Activated naive CD8-positive, alpha-beta T cell treated with anti-CD3 and anti-CD28 coated beads, Interleukin-2, amount 10 ng/mL, durations not matched to agents 7 days and 5 days (primary cell): ENCODE measurements around the gene BHLHE23. TPM values are rescaled to one million over a fixed set of nuclear protein-coding genes. Genes with fewer than 3 reads are reported as not detected.

Experiments
- ATAC-seq: fragments of 150-1000 bp; cut with Tn5 transposase; one replicate; pipeline ENCODE4 v1.10.0; 2021; ENCODE audit warnings: low read depth, moderate library complexity
- POLR2A ChIA-PET: fragments of 350-600 bp; sonication (Branson Sonifier 250); formaldehyde crosslinking; loops from one replicate; lab custom pipeline; 2021; ENCODE audit warnings: antibody characterized with exemption; lab: Charles Lee
- DNase-seq: peaks from one replicate; pipeline ENCODE4 v3.0.0; 2021
- H3K27ac Mint-ChIP-seq: one replicate; pipeline ENCODE4 v1.8.0; 2022; ENCODE audit warnings: mild to moderate bottlenecking, mixed read lengths
- H3K27me3 Mint-ChIP-seq: one replicate; pipeline ENCODE4 v1.8.0; 2022; ENCODE audit warnings: mild to moderate bottlenecking, moderate library complexity, mixed read lengths
- H3K36me3 Mint-ChIP-seq: one replicate; pipeline ENCODE4 v1.8.0; 2021; ENCODE audit warnings: mild to moderate bottlenecking, mixed read lengths
- H3K4me1 Mint-ChIP-seq: one replicate; pipeline ENCODE4 v1.8.0; 2021; ENCODE audit warnings: mixed read lengths
- H3K4me3 Mint-ChIP-seq: one replicate; pipeline ENCODE4 v1.8.0; 2022; ENCODE audit warnings: mild to moderate bottlenecking, moderate library complexity, mixed read lengths
- H3K9me3 Mint-ChIP-seq: one replicate; pipeline ENCODE4 v1.8.0; 2021; ENCODE audit warnings: mixed read lengths
- total RNA-seq, 2 experiments: library from RNA; stranded (reverse); gene quantifications; one replicate each; pipeline ENCODE4 v1.2.3, GENCODE V29; 2021

BHLHE23 gene
- total RNA-seq, 2 experiments from 2014 or later, result not detected

- Mint-ChIP-seq H3K27ac (no peak overlapping the region), H3K27me3 (peaks cover 16% of the 10 kb centered on the region), H3K9me3 (no peaks in the 10 kb centered on the region), H3K4me1 (peaks cover 9% of the 10 kb centered on the region), H3K36me3 (no peaks in the 10 kb centered on the region), H3K4me3 (no peak overlapping the region)
- POLR2A ChIA-PET, result no interaction called here
- DNase-seq (no peak), ATAC-seq (no peak)
Observed at GRCh38 chr20:62994869-62995281, 11.9 kb downstream of the BHLHE23 start.

- DNase-seq, result no peak
- no peaks in the 10 kb centered on the region for H3K36me3 Mint-ChIP-seq
- POLR2A ChIA-PET, result no interaction called here
- no peak for ATAC-seq
- H3K27me3 Mint-ChIP-seq, result peaks cover 9% of the 10 kb centered on the region
- H3K27ac Mint-ChIP-seq, result no peak overlapping the region
- peaks cover 1% of the 10 kb centered on the region for H3K4me1 Mint-ChIP-seq
- H3K9me3 Mint-ChIP-seq, result no peaks in the 10 kb centered on the region
- no peak overlapping the region for H3K4me3 Mint-ChIP-seq
Observed at GRCh38 chr20:62993856-62994494, 12.8 kb downstream of the BHLHE23 start.

- ATAC-seq, result no peak
- POLR2A ChIA-PET, result no interaction called here
- no peak overlapping the region for H3K27ac Mint-ChIP-seq
- H3K36me3 Mint-ChIP-seq, result no peaks in the 10 kb centered on the region
- H3K4me1 Mint-ChIP-seq, result no peaks in the 10 kb centered on the region
- no peaks in the 10 kb centered on the region for H3K9me3 Mint-ChIP-seq
- H3K4me3 Mint-ChIP-seq, result no peak overlapping the region
- no peak for DNase-seq
- peaks cover 4% of the 10 kb centered on the region for H3K27me3 Mint-ChIP-seq
Observed at GRCh38 chr20:62991863-62992262, 14.9 kb downstream of the BHLHE23 start.

GRCh38 chr20:62991196-62991807, 15.5 kb downstream of the BHLHE23 start:
- no peaks in the 10 kb centered on the region for H3K4me1 Mint-ChIP-seq
- no peak overlapping the region for H3K4me3 Mint-ChIP-seq
- H3K27ac Mint-ChIP-seq, result no peak overlapping the region
- no peaks in the 10 kb centered on the region for H3K36me3 Mint-ChIP-seq
- no peak for DNase-seq
- peaks cover 5% of the 10 kb centered on the region for H3K27me3 Mint-ChIP-seq
- POLR2A ChIA-PET, result no interaction called here
- no peaks in the 10 kb centered on the region for H3K9me3 Mint-ChIP-seq
- ATAC-seq, result no peak

GRCh38 chr20:62990306-62990825, 16.4 kb downstream of the BHLHE23 start:
- no peaks in the 10 kb centered on the region for H3K4me1 Mint-ChIP-seq
- H3K9me3 Mint-ChIP-seq, result no peaks in the 10 kb centered on the region
- no peaks in the 10 kb centered on the region for H3K36me3 Mint-ChIP-seq
- no peak for ATAC-seq
- H3K27me3 Mint-ChIP-seq, result peaks cover 5% of the 10 kb centered on the region
- no peak overlapping the region for H3K27ac Mint-ChIP-seq
- POLR2A ChIA-PET, result no interaction called here
- H3K4me3 Mint-ChIP-seq, result no peak overlapping the region
- DNase-seq, result no peak

GRCh38 chr20:62989201-62989601, 17.6 kb downstream of the BHLHE23 start:
- H3K9me3 Mint-ChIP-seq, result no peaks in the 10 kb centered on the region
- POLR2A ChIA-PET, result no interaction called here
- no peak overlapping the region for H3K27ac Mint-ChIP-seq
- H3K36me3 Mint-ChIP-seq, result no peaks in the 10 kb centered on the region
- peaks cover 13% of the 10 kb centered on the region for H3K27me3 Mint-ChIP-seq
- DNase-seq (no peak), ATAC-seq (peak; percentile 51)
- H3K4me1 Mint-ChIP-seq, result no peaks in the 10 kb centered on the region
- peak overlapping the region; percentile 52 for H3K4me3 Mint-ChIP-seq

- ATAC-seq (no peak), DNase-seq (no peak)
- H3K4me1 Mint-ChIP-seq, result peaks cover 5% of the 10 kb centered on the region
- no peaks in the 10 kb centered on the region for H3K9me3 Mint-ChIP-seq
- POLR2A ChIA-PET, result no interaction called here
- H3K36me3 Mint-ChIP-seq, result no peaks in the 10 kb centered on the region
- peaks cover 19% of the 10 kb centered on the region for H3K27me3 Mint-ChIP-seq
- H3K27ac Mint-ChIP-seq, result no peak overlapping the region
- no peak overlapping the region for H3K4me3 Mint-ChIP-seq
Observed at GRCh38 chr20:62987114-62987513, 19.6 kb downstream of the BHLHE23 start.

- no peaks in the 10 kb centered on the region for H3K9me3 Mint-ChIP-seq
- H3K4me3 Mint-ChIP-seq, result no peak overlapping the region
- H3K4me1 Mint-ChIP-seq, result peaks cover 10% of the 10 kb centered on the region
- no peak for ATAC-seq
- DNase-seq, result no peak
- peaks cover 24% of the 10 kb centered on the region for H3K27me3 Mint-ChIP-seq
- no peaks in the 10 kb centered on the region for H3K36me3 Mint-ChIP-seq
- POLR2A ChIA-PET, result no interaction called here
- peak overlapping the region; percentile 44 for H3K27ac Mint-ChIP-seq
Observed at GRCh38 chr20:62986257-62986800, 20.4 kb downstream of the BHLHE23 start.

GRCh38 chr20:62985444-62985778, 21.4 kb downstream of the BHLHE23 start:
- no peak for DNase-seq
- POLR2A ChIA-PET, result no interaction called here
- Mint-ChIP-seq H3K9me3 (no peaks in the 10 kb centered on the region), H3K36me3 (no peaks in the 10 kb centered on the region), H3K27me3 (peaks cover 31% of the 10 kb centered on the region), H3K27ac (no peak overlapping the region), H3K4me1 (peaks cover 14% of the 10 kb centered on the region), H3K4me3 (no peak overlapping the region)
- no peak for ATAC-seq

GRCh38 chr20:62984666-62985443, 21.9 kb downstream of the BHLHE23 start:
- no peaks in the 10 kb centered on the region for H3K9me3 Mint-ChIP-seq
- H3K36me3 Mint-ChIP-seq, result no peaks in the 10 kb centered on the region
- DNase-seq (no peak), ATAC-seq (no peak)
- peaks cover 36% of the 10 kb centered on the region for H3K27me3 Mint-ChIP-seq
- POLR2A ChIA-PET, result no interaction called here
- no peak overlapping the region for H3K4me3 Mint-ChIP-seq
- peaks cover 16% of the 10 kb centered on the region for H3K4me1 Mint-ChIP-seq
- H3K27ac Mint-ChIP-seq, result no peak overlapping the region

- peaks cover 21% of the 10 kb centered on the region for H3K4me1 Mint-ChIP-seq
- peaks cover 49% of the 10 kb centered on the region for H3K27me3 Mint-ChIP-seq
- H3K9me3 Mint-ChIP-seq, result no peaks in the 10 kb centered on the region
- no peak for DNase-seq
- POLR2A ChIA-PET, result no interaction called here
- H3K4me3 Mint-ChIP-seq, result no peak overlapping the region
- no peak for ATAC-seq
- no peak overlapping the region for H3K27ac Mint-ChIP-seq
- H3K36me3 Mint-ChIP-seq, result no peaks in the 10 kb centered on the region
Observed at GRCh38 chr20:62983210-62983609, 23.6 kb downstream of the BHLHE23 start.

GRCh38 chr20:62982124-62983075, 24.4 kb downstream of the BHLHE23 start:
- Mint-ChIP-seq H3K36me3 (no peaks in the 10 kb centered on the region), H3K27me3 (peaks cover 53% of the 10 kb centered on the region), H3K9me3 (no peaks in the 10 kb centered on the region), H3K27ac (peak overlapping the region; percentile 58), H3K4me3 (no peak overlapping the region), H3K4me1 (peaks cover 28% of the 10 kb centered on the region)
- ATAC-seq (no peak), DNase-seq (peak; percentile 45)
- POLR2A ChIA-PET, result no interaction called here
